Osteocyte (in vitro differentiated cells): ENCODE data around the gene PTPN5. TPM values are rescaled to one million over a fixed set of nuclear protein-coding genes. Genes with fewer than 3 reads are reported as not detected.

Experiments used
- DNase-seq: peaks from one replicate; pipeline ENCODE4 v3.0.0; 2021; ENCODE audit warnings: mixed read lengths; ENCODE audit not compliant: unreplicated experiment; ENCODE audit errors: extremely low spot score
- H3K27ac Mint-ChIP-seq: one replicate; pipeline ENCODE4 v1.8.0; 2021; ENCODE audit warnings: mild to moderate bottlenecking, mixed read lengths; ENCODE audit not compliant: unreplicated experiment
- H3K27me3 Mint-ChIP-seq: one replicate; pipeline ENCODE4 v1.8.0; 2021; ENCODE audit warnings: mixed read lengths; ENCODE audit not compliant: unreplicated experiment
- H3K36me3 Mint-ChIP-seq: one replicate; pipeline ENCODE4 v1.8.0; 2021; ENCODE audit warnings: mixed read lengths; ENCODE audit not compliant: unreplicated experiment
- H3K4me1 Mint-ChIP-seq: one replicate; pipeline ENCODE4 v1.8.0; 2021; ENCODE audit warnings: mixed read lengths; ENCODE audit not compliant: unreplicated experiment
- H3K4me3 Mint-ChIP-seq: one replicate; pipeline ENCODE4 v1.8.0; 2021; ENCODE audit warnings: mild to moderate bottlenecking, moderate library complexity, mixed read lengths; ENCODE audit not compliant: unreplicated experiment
- H3K9me3 Mint-ChIP-seq: one replicate; pipeline ENCODE4 v1.8.0; 2021; ENCODE audit warnings: mixed read lengths; ENCODE audit not compliant: unreplicated experiment
- CTCF ChIP-seq: fragments of 200-600 bp; sonication (generic); IDR thresholded peaks from 2 replicates; pipeline ENCODE4 v1.5.0; 2021; ENCODE audit warnings: antibody characterized with exemption, mild to moderate bottlenecking, moderate library complexity
- total RNA-seq: library from RNA; stranded (reverse); gene quantifications from 2 replicates; pipeline ENCODE4 v1.2.1, GENCODE V29; 2021

The PTPN5 gene
- total RNA-seq, 1 donor from 2014 or later, result not detected

GRCh38 chr11:18706330-18707243 lies 85.0 kb downstream of the PTPN5 start:
- DNase-seq, result no peak
- no peak for TF ChIP-seq CTCF
- no peaks in the 10 kb centered on the region for H3K9me3 Mint-ChIP-seq
- no peaks in the 10 kb centered on the region for H3K36me3 Mint-ChIP-seq
- peaks cover 30% of the 10 kb centered on the region for H3K27me3 Mint-ChIP-seq
- no peak overlapping the region for H3K27ac Mint-ChIP-seq
- no peak overlapping the region for H3K4me3 Mint-ChIP-seq
- H3K4me1 Mint-ChIP-seq, result no peaks in the 10 kb centered on the region

GRCh38 chr11:18705651-18706281 lies 85.8 kb downstream of the PTPN5 start:
- peaks cover 30% of the 10 kb centered on the region for H3K27me3 Mint-ChIP-seq
- no peak for TF ChIP-seq CTCF
- H3K36me3 Mint-ChIP-seq, result no peaks in the 10 kb centered on the region
- DNase-seq, result no peak
- H3K27ac Mint-ChIP-seq, result no peak overlapping the region
- no peak overlapping the region for H3K4me3 Mint-ChIP-seq
- H3K4me1 Mint-ChIP-seq, result no peaks in the 10 kb centered on the region
- no peaks in the 10 kb centered on the region for H3K9me3 Mint-ChIP-seq

GRCh38 chr11:18704698-18705097 lies 86.9 kb downstream of the PTPN5 start:
- DNase-seq, result no peak
- peaks cover 26% of the 10 kb centered on the region for H3K27me3 Mint-ChIP-seq
- H3K4me3 Mint-ChIP-seq, result no peak overlapping the region
- no peak for TF ChIP-seq CTCF
- H3K27ac Mint-ChIP-seq, result no peak overlapping the region
- H3K4me1 Mint-ChIP-seq, result peaks cover 7% of the 10 kb centered on the region
- no peaks in the 10 kb centered on the region for H3K9me3 Mint-ChIP-seq
- no peaks in the 10 kb centered on the region for H3K36me3 Mint-ChIP-seq

- Mint-ChIP-seq H3K27ac (no peak overlapping the region), H3K27me3 (peaks cover 23% of the 10 kb centered on the region), H3K36me3 (no peaks in the 10 kb centered on the region), H3K4me3 (no peak overlapping the region), H3K9me3 (no peaks in the 10 kb centered on the region), H3K4me1 (peaks cover 13% of the 10 kb centered on the region)
- no peak for TF ChIP-seq CTCF
- no peak for DNase-seq
These were observed 87.5 kb downstream of the PTPN5 start for GRCh38 chr11:18704045-18704645.
